Spleen (tissue), 7 donors: ENCODE data around the gene CACNB2.

Experiments used
- POLR2A ChIP-seq, 3 donors: fragments of 450-650 bp; IDR thresholded peaks; one replicate each; pipeline ENCODE4 v1.5.1; 2017; ENCODE audit warnings: antibody characterized with exemption in 3 of 3, mild to moderate bottlenecking in 1 of 3
- POLR2AphosphoS5 ChIP-seq, 3 donors: sonication (generic); formaldehyde crosslinking; IDR thresholded peaks; one replicate each; pipeline ENCODE4 v1.5.1; 2017; ENCODE audit warnings: antibody characterized with exemption in 3 of 3
- TF ChIP-seq, protein P1 (sequence below), 11 experiments: fragments of 200-600 bp in 7 of 11; fragments of 450-650 bp in 4 of 11; sonication (generic) in 4 of 11; IDR thresholded peaks in 8 of 11; conservative IDR thresholded peaks in 3 of 11; 1 replicate in 7 of 11; 2 replicates in 4 of 11; pipeline versions ENCODE4 v1.4.0 to v1.8.0; 2016 to 2021; ENCODE audit warnings: antibody characterized with exemption in 11 of 11, inconsistent platforms in 4 of 11, mild to moderate bottlenecking in 1 of 11
- donor health status: DM: no; HTN: no; CAD: no; lungs with moderate emphysema.
- donor health status: DM: no; HTN: no; CAD: no.
- donor health status: DM: no; HTN: no; CAD: no.

DNA sequence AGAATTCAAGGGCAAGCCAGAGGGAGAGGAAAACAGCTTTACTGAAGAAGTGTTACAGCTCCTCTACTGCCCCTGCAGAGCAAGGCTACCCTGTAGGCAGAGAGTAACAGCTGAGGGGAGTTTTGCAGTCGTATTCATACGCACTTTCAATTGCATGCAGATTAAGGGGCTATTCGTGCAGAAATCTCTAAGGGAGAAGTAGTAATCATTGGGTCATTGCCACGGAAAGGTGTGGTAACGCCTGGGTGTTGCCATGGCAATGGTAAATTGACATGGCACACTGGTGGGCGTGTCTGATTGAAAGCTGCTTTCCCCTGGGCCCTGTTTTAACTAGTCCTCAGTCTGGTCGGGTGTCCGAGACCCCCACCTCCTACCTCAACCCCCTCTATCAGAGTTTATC lies 284.0 kb downstream of the CACNB2 start:
- TF ChIP-seq, protein P1, sequence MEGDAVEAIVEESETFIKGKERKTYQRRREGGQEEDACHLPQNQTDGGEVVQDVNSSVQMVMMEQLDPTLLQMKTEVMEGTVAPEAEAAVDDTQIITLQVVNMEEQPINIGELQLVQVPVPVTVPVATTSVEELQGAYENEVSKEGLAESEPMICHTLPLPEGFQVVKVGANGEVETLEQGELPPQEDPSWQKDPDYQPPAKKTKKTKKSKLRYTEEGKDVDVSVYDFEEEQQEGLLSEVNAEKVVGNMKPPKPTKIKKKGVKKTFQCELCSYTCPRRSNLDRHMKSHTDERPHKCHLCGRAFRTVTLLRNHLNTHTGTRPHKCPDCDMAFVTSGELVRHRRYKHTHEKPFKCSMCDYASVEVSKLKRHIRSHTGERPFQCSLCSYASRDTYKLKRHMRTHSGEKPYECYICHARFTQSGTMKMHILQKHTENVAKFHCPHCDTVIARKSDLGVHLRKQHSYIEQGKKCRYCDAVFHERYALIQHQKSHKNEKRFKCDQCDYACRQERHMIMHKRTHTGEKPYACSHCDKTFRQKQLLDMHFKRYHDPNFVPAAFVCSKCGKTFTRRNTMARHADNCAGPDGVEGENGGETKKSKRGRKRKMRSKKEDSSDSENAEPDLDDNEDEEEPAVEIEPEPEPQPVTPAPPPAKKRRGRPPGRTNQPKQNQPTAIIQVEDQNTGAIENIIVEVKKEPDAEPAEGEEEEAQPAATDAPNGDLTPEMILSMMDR (IDR thresholded peaks at IDR 0.05 in 8 of 11, conservative IDR thresholded peaks at IDR 0.05 in 3 of 11), result no peak
- TF ChIP-seq POLR2AphosphoS5 (IDR thresholded peaks at IDR 0.05), result no peak
- no peak for TF ChIP-seq POLR2A (IDR thresholded peaks at IDR 0.05)
